CD4-positive, alpha-beta T cell treated with Interleukin-12 subunit alpha and Interleukin-12 subunit beta, for 1 hour (primary cell): ENCODE measurements around the gene FITM2.
"Not testable (repeated sequence)": the region's sequence is repeated elsewhere in the genome, so short reads cannot be mapped to it uniquely, and the experiment has no call there.

ENCODE experiments used
- DNase-seq: peaks from one replicate; pipeline ENCODE4 v3.0.0-alpha.2; 2020

FITM2 gene

GRCh38 chr20:44310664-44311639 lies at the start of gene FITM2:
TSS of gene FITM2 (minus strand) at chr20:44311202. CDS start at chr20:44311148, 54 bp downstream.
- DNase-seq: peak; percentile 98

- no peak for DNase-seq
Observed at GRCh38 chr20:44360221-44360620, 49.2 kb upstream of the FITM2 start.

GRCh38 chr20:44358776-44359175 lies 47.8 kb upstream of the FITM2 start:
- no peak for DNase-seq

DNA sequence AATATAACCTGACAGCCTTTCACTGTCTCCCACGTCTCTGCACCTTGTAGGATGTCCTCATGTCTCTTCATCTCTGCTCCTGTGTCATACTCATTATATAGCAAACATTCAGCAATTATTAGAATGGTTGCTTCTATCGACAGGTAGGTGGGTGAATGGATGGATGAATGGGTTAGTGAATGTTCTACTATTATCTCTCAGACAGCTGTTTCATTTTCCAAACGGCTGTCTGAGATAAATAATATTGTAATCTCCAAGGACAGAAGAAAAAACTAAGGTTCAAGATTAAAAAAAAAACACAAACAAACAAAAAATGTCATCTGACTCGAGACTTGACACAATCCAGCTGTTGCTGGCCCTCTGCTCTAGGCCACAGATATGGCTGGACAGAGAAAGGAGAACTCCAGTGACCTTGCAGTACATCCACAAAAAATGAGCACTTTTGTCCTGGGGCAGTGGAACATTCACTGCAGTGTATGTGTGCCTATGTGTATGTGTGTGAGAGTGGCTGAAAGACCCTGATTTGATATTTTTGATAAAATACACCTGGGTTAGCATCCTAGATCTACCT lies 46.6 kb upstream of the FITM2 start:
- no peak for DNase-seq

DNA sequence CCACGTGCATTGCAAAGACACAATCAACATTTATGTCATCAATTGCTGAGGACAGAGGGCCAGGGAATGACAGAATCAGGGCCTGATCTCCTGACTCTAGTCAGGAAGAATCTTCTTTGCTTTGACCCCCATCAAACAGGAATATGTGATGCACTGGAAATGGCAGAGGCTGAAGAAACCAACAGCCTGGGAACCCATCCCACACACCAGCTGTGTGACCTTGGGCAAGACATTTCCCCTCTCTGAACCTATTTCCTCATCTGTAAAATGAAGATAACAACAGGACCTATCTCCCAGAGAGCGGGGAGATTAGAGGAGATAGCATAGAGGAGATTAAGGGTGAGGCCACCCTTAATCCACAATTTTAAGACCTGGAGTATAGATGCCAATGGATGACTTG lies 46.0 kb upstream of the FITM2 start:
- no peak for DNase-seq

DNA sequence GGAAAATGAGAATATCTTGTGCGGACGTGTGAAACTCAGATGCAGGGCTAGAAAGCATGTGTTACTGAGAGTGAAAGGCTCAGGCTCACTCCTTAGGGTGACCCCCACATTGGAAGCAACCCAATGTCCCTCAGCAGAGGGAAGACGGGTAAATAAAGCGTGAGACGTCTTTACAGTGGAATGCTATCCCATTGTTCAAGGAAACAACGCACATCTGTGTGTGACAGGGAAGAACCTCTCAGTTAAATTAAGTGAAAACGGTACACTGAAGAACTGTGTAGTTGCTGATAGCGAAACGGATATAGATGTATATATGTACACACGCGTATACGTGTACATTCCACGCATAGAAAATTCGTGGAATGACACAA lies 45.3 kb upstream of the FITM2 start:
- DNase-seq: no peak

GRCh38 chr20:44355498-44356352 lies 44.7 kb upstream of the FITM2 start, which contains the start of gene HNF4A:
TSS of gene HNF4A (plus strand) at chr20:44355699. CDS start at chr20:44355805, 106 bp downstream.
- no peak for DNase-seq

DNA sequence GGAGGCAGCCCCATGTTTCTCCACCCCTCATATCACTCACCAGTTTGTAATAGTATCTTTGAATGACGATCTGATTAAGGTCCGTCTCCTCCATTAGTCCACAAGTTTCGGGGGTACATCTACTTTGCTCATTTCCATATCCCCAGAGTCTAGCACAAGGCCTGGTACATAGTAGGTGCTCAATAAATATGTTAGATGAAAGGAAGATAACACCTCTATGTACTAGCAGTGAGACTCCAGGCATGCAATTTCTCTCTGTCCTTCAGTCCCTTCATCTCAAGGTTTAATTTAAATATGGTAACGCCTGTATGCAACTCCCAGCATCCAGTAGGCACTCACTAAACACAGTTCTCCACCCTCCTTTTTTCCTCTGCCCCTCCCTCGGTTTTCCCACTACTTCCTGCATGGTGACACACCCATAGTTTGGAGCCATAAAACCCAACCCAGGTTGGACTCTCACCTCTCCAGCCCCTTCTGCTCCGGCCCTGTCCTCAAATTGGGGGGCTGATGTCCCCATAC lies 44.0 kb upstream of the FITM2 start:
- DNase-seq: no peak

DNA sequence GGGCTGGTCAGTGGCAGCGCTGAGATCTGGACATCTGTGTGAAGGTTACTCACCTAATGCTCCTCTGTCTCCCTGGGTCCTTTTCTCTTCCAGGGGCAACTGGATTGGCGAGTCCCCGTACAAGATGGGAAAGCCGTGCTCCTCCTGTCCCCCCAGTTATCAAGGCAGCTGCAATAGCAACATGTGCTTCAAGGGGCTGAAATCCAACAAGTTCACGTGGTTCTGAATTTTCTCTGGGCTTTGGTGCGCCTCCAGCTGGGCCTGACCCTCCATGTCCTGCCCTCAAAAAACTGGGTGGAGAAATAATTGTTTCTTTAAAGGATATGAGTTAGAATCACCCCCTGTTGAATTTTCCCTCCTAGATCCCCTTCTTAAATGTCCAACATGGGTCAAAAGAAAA lies 39.6 kb upstream of the FITM2 start:
- no peak for DNase-seq

GRCh38 chr20:44349349-44349748 lies 38.3 kb upstream of the FITM2 start:
- DNase-seq: no peak

DNA sequence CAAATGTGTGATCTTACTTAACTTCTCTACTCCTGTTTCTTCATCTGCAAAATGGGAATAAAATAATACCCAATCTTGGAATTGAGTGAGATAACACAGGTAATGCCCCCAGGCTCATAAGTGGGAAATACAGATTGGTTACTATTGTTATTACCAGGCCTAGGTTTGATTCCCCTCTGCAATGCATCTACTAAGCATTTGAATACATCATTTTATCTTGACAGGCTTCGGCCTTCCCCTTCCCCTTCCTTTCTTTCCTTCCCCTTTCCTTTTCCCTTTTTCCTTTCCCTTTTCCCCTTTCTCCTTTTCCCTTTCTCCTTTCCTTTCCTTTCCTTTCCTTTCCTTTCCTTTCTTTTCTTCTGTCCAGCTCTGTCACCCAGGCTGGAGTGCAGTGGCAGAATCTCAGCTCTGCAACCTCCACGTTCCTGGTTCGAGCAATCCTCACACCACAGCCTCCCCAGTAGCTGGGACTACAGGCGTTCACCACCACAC lies 37.2 kb upstream of the FITM2 start:
- DNase-seq: no peak

DNA sequence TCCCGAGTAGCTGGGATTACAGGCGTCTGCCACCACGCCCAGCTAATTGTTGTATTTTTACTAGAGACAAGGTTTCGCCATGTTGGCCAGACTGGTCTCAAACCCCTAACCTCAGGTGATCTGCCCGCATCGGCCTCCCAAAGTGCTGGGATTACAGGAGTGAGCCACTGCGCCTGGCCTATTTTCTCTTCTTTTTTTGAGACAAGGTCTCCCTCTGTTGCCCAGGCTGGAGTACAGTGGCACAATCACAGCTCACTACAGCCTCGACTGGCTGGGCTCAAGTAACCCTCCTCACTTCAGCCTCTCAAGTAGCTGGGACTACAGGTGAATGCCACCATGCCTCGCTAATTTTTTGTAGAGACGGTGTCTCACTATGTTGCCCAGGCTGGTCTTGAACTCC lies 34.9 kb upstream of the FITM2 start:
- DNase-seq: not testable (repeated sequence)

DNA sequence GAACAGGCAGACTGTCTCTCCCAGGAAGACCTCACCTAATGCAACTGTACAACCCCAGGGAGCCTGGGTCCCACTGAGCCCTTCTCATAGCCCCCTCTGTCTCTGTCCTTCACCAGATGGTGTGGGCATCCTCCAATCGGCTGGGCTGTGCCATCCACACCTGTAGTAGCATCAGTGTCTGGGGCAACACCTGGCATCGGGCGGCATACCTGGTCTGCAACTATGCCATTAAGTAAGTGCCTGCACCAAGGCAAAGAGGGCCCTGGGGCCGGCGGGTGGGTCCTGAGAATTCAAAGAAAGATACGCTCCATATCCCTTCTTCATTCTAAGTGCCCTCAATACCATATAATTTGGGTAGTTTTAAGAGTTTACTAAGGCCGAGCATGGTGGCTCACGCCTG lies 34.1 kb upstream of the FITM2 start:
- no peak for DNase-seq

DNA sequence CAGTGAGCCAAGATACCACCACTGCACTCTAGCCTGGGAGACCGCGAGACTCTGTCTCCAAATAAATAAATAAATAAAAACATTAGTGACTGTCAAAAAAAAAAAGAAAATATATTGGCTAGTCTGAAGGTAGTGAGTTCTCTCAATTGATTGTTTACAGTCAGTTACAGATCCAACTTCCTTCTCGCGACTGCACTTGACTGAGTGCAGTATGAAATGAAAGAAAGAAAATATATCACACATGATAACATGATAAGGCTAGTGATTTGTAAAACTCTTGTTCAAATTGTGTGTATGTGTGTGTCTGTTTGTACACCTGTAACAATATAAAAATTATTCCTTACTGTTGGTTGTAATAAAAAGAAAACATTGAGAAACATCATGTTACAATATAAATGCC lies 33.7 kb upstream of the FITM2 start:
- no peak for DNase-seq

DNA sequence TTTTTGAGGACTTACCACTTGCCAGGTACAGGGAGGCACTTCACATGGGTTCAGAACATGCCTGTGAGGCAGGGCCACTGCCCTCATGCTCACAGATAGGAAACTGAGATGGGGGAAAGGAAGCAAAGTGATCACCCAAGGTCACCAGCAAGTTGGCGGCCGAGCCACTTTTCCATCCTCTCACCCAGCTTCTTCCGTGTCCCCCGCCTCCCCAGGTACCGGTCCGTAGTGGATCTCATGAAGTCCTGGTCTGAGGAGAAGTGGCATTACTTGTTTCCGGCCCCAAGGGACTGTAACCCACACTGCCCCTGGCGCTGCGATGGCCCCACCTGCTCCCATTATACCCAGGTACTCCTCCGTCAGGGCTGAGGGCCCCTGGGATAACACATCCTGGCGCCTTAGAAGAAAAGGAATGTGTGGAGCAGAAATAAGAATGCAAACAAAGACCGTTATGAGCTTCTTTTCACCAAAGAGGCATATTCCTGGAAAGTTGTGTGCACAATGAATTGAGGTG lies 32.2 kb upstream of the FITM2 start:
- DNase-seq: no peak

- DNase-seq: no peak
Observed at GRCh38 chr20:44342248-44342647, 31.2 kb upstream of the FITM2 start.

- DNase-seq: no peak
Observed at GRCh38 chr20:44336725-44337380, 25.9 kb upstream of the FITM2 start, which contains the start of gene R3HDML. TSS of gene R3HDML (plus strand) at chr20:44337043. CDS start at chr20:44337158, 115 bp downstream.

DNA sequence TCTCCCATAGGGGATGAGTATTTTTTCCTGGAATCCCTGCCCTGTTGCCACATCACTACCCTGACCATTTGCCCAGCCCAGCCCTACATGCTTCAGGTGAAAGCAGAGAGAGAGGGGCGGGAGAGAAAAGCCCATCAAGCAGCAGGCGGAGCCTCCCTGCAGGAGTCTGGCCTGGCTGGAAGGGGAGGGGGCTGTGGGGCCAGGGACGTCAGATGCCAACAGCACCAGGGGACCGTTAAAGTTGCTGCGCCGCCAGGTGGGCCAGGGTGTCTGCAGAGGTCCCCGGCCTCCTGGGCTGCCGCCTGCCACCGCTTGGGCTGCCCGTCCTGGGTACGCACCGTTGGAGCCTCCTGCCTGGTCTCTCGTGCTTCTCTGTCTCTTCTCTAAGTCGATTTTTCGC lies 25.1 kb upstream of the FITM2 start:
- no peak for DNase-seq

GRCh38 chr20:44335675-44336074 lies 24.7 kb upstream of the FITM2 start:
- no peak for DNase-seq

- DNase-seq: no peak
Observed at GRCh38 chr20:44334709-44335108, 23.7 kb upstream of the FITM2 start.

- no peak for DNase-seq
Observed at GRCh38 chr20:44334306-44334705, 23.3 kb upstream of the FITM2 start.

- DNase-seq: no peak
Observed at GRCh38 chr20:44331201-44331600, 20.2 kb upstream of the FITM2 start.
